Measurements from ENCODE around the gene DNHD1. TPM values are rescaled to one million over a fixed set of nuclear protein-coding genes. Genes with fewer than 3 reads are reported as not detected.
A peak's percentile ranks its signal among the peaks of the same experiment; 100 is the strongest.

DNHD1 gene
- total RNA-seq = 10 to 100 TPM; 22.4 to 38.5 TPM

GRCh38 chr11:6497069-6497839 lies at the start of gene DNHD1:
Gene DNHD1 (plus strand): TSS chr11:6497280. CDS start chr11:6498216, 936 bp downstream.
- no peak for ATAC-seq
- Mint-ChIP-seq H3K36me3 (no peaks in the 10 kb centered on the region), H3K27ac (peak within 1 kb of the TSS in 1 of 2 donors; percentile 23), H3K9me3 (no peaks in the 10 kb centered on the region)
- DNase-seq (ENCODE audit: low spot score in 2 of 2) = no peak

GRCh38 chr11:6448574-6448973 lies 48.5 kb upstream of the DNHD1 start:
- ATAC-seq (no peak), DNase-seq (ENCODE audit: low spot score in 2 of 2) (no peak)
- H3K9me3 Mint-ChIP-seq = no peaks in the 10 kb centered on the region
- H3K27ac Mint-ChIP-seq = no peak overlapping the region
- H3K36me3 Mint-ChIP-seq = no peaks in the 10 kb centered on the region

GRCh38 chr11:6452219-6452618 lies 44.9 kb upstream of the DNHD1 start:
- DNase-seq (ENCODE audit: low spot score in 2 of 2) (no peak), ATAC-seq (no peak)
- H3K36me3 Mint-ChIP-seq = no peaks in the 10 kb centered on the region
- no peaks in the 10 kb centered on the region for H3K9me3 Mint-ChIP-seq
- no peak overlapping the region for H3K27ac Mint-ChIP-seq

- no peaks in the 10 kb centered on the region for H3K36me3 Mint-ChIP-seq
- ATAC-seq = no peak
- no peak overlapping the region for H3K27ac Mint-ChIP-seq
Observed at GRCh38 chr11:6453152-6453551, 43.9 kb upstream of the DNHD1 start.

GRCh38 chr11:6455070-6455469 lies 42.0 kb upstream of the DNHD1 start:
- ATAC-seq = no peak
- no peaks in the 10 kb centered on the region for H3K9me3 Mint-ChIP-seq
- H3K36me3 Mint-ChIP-seq = no peaks in the 10 kb centered on the region
- no peak overlapping the region for H3K27ac Mint-ChIP-seq
- DNase-seq (ENCODE audit: low spot score in 2 of 2) = no peak

More at GRCh38 chr11:6453152-6453551, 43.9 kb upstream of the DNHD1 start:
- DNase-seq (ENCODE audit: low spot score in 2 of 2) = no peak
- no peaks in the 10 kb centered on the region for H3K9me3 Mint-ChIP-seq

- Mint-ChIP-seq H3K27ac (no peak overlapping the region), H3K36me3 (no peaks in the 10 kb centered on the region), H3K9me3 (no peaks in the 10 kb centered on the region)
- ATAC-seq (no peak), DNase-seq (ENCODE audit: low spot score in 2 of 2) (no peak)
Observed at GRCh38 chr11:6456361-6457073, 40.6 kb upstream of the DNHD1 start.

- no peaks in the 10 kb centered on the region for H3K36me3 Mint-ChIP-seq
- ATAC-seq (no peak), DNase-seq (ENCODE audit: low spot score in 2 of 2) (no peak)
- H3K27ac Mint-ChIP-seq = no peak overlapping the region
- H3K9me3 Mint-ChIP-seq = no peaks in the 10 kb centered on the region
Observed at GRCh38 chr11:6457581-6458320, 39.3 kb upstream of the DNHD1 start.

GRCh38 chr11:6458352-6459098 lies 38.6 kb upstream of the DNHD1 start:
- H3K36me3 Mint-ChIP-seq = no peaks in the 10 kb centered on the region
- DNase-seq (ENCODE audit: low spot score in 2 of 2) (no peak), ATAC-seq (no peak)
- H3K9me3 Mint-ChIP-seq = no peaks in the 10 kb centered on the region
- peak overlapping the region in 1 of 2 donors; percentile 40 for H3K27ac Mint-ChIP-seq

GRCh38 chr11:6459099-6459450 lies 38.0 kb upstream of the DNHD1 start:
- ATAC-seq (no peak), DNase-seq (ENCODE audit: low spot score in 2 of 2) (no peak)
- Mint-ChIP-seq H3K9me3 (no peaks in the 10 kb centered on the region), H3K27ac (no peak overlapping the region), H3K36me3 (no peaks in the 10 kb centered on the region)

- Mint-ChIP-seq H3K36me3 (no peaks in the 10 kb centered on the region), H3K27ac (no peak overlapping the region), H3K9me3 (no peaks in the 10 kb centered on the region)
- DNase-seq (ENCODE audit: low spot score in 2 of 2) (no peak), ATAC-seq (peak in 1 of 2 donors; percentile 46)
Observed at GRCh38 chr11:6468712-6469495, 28.2 kb upstream of the DNHD1 start.

- Mint-ChIP-seq H3K9me3 (no peaks in the 10 kb centered on the region), H3K27ac (no peak overlapping the region), H3K36me3 (no peaks in the 10 kb centered on the region)
- DNase-seq (ENCODE audit: low spot score in 2 of 2) (no peak), ATAC-seq (no peak)
Observed at GRCh38 chr11:6469599-6469998, 27.5 kb upstream of the DNHD1 start.

- Mint-ChIP-seq H3K9me3 (no peaks in the 10 kb centered on the region), H3K27ac (no peak overlapping the region), H3K36me3 (no peaks in the 10 kb centered on the region)
- ATAC-seq = peak in 1 of 2 donors; percentile 1
- DNase-seq (ENCODE audit: low spot score in 2 of 2) = no peak
Observed at GRCh38 chr11:6472934-6473333, 24.1 kb upstream of the DNHD1 start.

- Mint-ChIP-seq H3K27ac (peak within 1 kb of the TSS; percentile 18 to 53), H3K9me3 (no peaks in the 10 kb centered on the region), H3K36me3 (no peaks in the 10 kb centered on the region)
- DNase-seq (ENCODE audit: low spot score in 2 of 2) (peak; percentile 38 to 70), ATAC-seq (peak; percentile 78 to 83)
Observed at GRCh38 chr11:6473451-6474412, 23.3 kb upstream of the DNHD1 start, which contains the start of gene TRIM3. Gene TRIM3 (minus strand): TSS chr11:6473941. CDS start chr11:6465695, 8,246 bp downstream.

- no peaks in the 10 kb centered on the region for H3K9me3 Mint-ChIP-seq
- DNase-seq (ENCODE audit: low spot score in 2 of 2) = no peak
- ATAC-seq = no peak
- no peaks in the 10 kb centered on the region for H3K36me3 Mint-ChIP-seq
- H3K27ac Mint-ChIP-seq = peak overlapping the region in 1 of 2 donors; percentile 53
Observed at GRCh38 chr11:6474413-6474792, 22.7 kb upstream of the DNHD1 start.

Measured in activated naive CD4-positive, alpha-beta T cell treated with anti-CD3 and anti-CD28 coated beads, Interleukin-2, amount 50 U/mL, for 72 hours (primary cell).